Natural killer cell (primary cell): Measurements from ENCODE around the gene BSDC1. TPM values are rescaled to one million over a fixed set of nuclear protein-coding genes. Genes with fewer than 3 reads are reported as not detected.
A peak's percentile ranks its signal among the peaks of the same experiment; 100 is the strongest.

Source experiments
- ATAC-seq, 3 donors: fragments of 150-1000 bp in 2 of 3; fragments of 200-7000 bp in 1 of 3; cut with Tn5 transposase; 1 replicate in 1 of 3; 2 replicates in 2 of 3; pipeline ENCODE4 v1.10.0; 2021; ENCODE audit warnings: mild to moderate bottlenecking in 2 of 3, moderate library complexity in 2 of 3
- DNase-seq, 2 donors: peaks; one replicate each; pipeline versions ENCODE4 v3.0.0 to v3.0.0-alpha.2; 2013 to 2021; ENCODE audit warnings: mixed read lengths in 1 of 2
- H3K27ac ChIP-seq: one replicate; pipeline ENCODE4 v1.5.1; 2013; ENCODE audit warnings: mild to moderate bottlenecking, low read length
- H3K27me3 ChIP-seq: one replicate; pipeline ENCODE4 v1.6.1; 2013; ENCODE audit warnings: low read length; ENCODE audit not compliant: control insufficient read depth, insufficient read depth
- H3K36me3 ChIP-seq: one replicate; pipeline ENCODE4 v1.6.1; 2013; ENCODE audit warnings: low read length; ENCODE audit not compliant: control insufficient read depth, insufficient read depth
- H3K4me1 ChIP-seq: one replicate; pipeline ENCODE4 v1.6.1; 2013; ENCODE audit warnings: low read length; ENCODE audit not compliant: control insufficient read depth, insufficient read depth
- H3K4me3 ChIP-seq: one replicate; pipeline ENCODE4 v1.5.1; 2013; ENCODE audit warnings: low read length
- H3K9me3 ChIP-seq: one replicate; pipeline ENCODE4 v1.6.1; 2013; ENCODE audit warnings: low read length; ENCODE audit not compliant: control insufficient read depth, insufficient read depth
- H3K27ac Mint-ChIP-seq, 2 donors: one replicate each; pipeline ENCODE4 v1.8.0; 2022; ENCODE audit warnings: mild to moderate bottlenecking in 2 of 2, mixed read lengths in 2 of 2, moderate library complexity in 1 of 2
- H3K27me3 Mint-ChIP-seq, 2 donors: one replicate each; pipeline ENCODE4 v1.8.0; 2022; ENCODE audit warnings: low read depth in 2 of 2, mixed read lengths in 2 of 2
- H3K36me3 Mint-ChIP-seq: one replicate; pipeline ENCODE4 v1.8.0; 2022; ENCODE audit warnings: mixed read lengths
- H3K4me1 Mint-ChIP-seq, 2 donors: one replicate each; pipeline ENCODE4 v1.8.0; 2022; ENCODE audit warnings: mixed read lengths in 2 of 2
- H3K4me3 Mint-ChIP-seq: one replicate; pipeline ENCODE4 v1.8.0; 2022; ENCODE audit warnings: mild to moderate bottlenecking, moderate library complexity, mixed read lengths
- H3K9me3 Mint-ChIP-seq, 2 donors: one replicate each; pipeline ENCODE4 v1.8.0; 2022; ENCODE audit warnings: mixed read lengths in 2 of 2
- CTCF ChIP-seq: fragments of 200-600 bp; IDR thresholded peaks from one replicate; pipeline ENCODE4 v1.8.0; 2022; ENCODE audit warnings: antibody characterized with exemption
- WGBS: methylation state at CpG from one replicate; pipeline ENCODE4 v1.1.7; 2013; ENCODE audit warnings: missing lambda C conversion rate; ENCODE audit not compliant: insufficient coverage; 5-methylcytosine and 5-hydroxymethylcytosine counted together
- intact Hi-C: fragments of 100-400 bp; cut with micrococcal nuclease; formaldehyde crosslinking; loops from one replicate; pipeline ENCODE4 v1.14.2; 2022
- total RNA-seq, 4 donors: library from RNA; stranded (reverse); fragments of 120-200 nt in 1 of 4; gene quantifications; one replicate each; pipeline versions ENCODE4 v1.2.3 to v1.2.4, GENCODE V29; 2013 to 2022

BSDC1 gene
- total RNA-seq, 3 donors from 2014 or later (not counting 1 experiment from before 2014, with no cell fraction given), result 150 to 203 (median 174) TPM

DNA sequence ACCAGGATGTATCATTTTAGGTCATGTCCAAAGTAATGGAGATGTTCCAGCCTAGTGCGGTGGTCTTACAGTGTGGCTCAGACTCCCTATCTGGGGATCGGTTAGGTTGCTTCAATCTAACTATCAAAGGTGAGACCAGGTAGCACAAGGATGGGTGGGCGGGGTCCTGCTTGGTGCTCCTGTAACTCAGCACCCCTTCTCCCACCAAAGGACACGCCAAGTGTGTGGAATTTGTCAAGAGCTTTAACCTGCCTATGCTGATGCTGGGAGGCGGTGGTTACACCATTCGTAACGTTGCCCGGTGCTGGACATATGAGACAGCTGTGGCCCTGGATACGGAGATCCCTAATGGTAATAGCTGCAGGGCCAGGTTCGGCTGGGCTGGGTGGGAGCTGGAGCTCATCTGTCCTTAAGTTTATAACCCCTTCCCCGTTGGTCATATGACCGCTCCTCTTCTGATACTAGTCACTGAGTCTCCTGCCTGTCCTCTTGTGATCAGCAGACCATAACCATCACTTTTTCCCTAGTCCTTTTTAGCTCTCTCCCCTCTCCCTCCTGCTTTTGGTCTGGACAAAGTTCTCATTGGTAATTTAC is 63.6 kb downstream of the BSDC1 start:
- H3K4me1 Mint-ChIP-seq, result peaks cover 18 to 23% of the 10 kb centered on the region in 2 donors
- peaks cover 73% of the 10 kb centered on the region for H3K36me3 ChIP-seq
- H3K27me3 ChIP-seq, result no peaks in the 10 kb centered on the region
- no peak overlapping the region for H3K4me3 Mint-ChIP-seq
- ATAC-seq (no peak), DNase-seq (no peak)
- intact Hi-C loops, result no loop called here
- no peak for TF ChIP-seq CTCF
- no peaks in the 10 kb centered on the region for H3K9me3 Mint-ChIP-seq
- no peaks in the 10 kb centered on the region for H3K9me3 ChIP-seq
- H3K36me3 Mint-ChIP-seq, result peaks cover 11% of the 10 kb centered on the region
- WGBS, result 99% methylated on average over 12 of the region's 12 CpGs
- H3K27me3 Mint-ChIP-seq, result no peaks in the 10 kb centered on the region
- H3K4me3 ChIP-seq, result no peak overlapping the region
- peaks cover 10% of the 10 kb centered on the region for H3K4me1 ChIP-seq
- H3K27ac ChIP-seq, result no peak overlapping the region
- no peak overlapping the region for H3K27ac Mint-ChIP-seq

GRCh38 chr1:32329931-32330466 is 64.2 kb downstream of the BSDC1 start:
- DNase-seq, result no peak
- Histone ChIP-seq H3K9me3 (no peaks in the 10 kb centered on the region), H3K4me3 (no peak overlapping the region), H3K27ac (no peak overlapping the region), H3K36me3 (peaks cover 76% of the 10 kb centered on the region), H3K4me1 (peaks cover 9% of the 10 kb centered on the region), H3K27me3 (no peaks in the 10 kb centered on the region)
- Mint-ChIP-seq H3K36me3 (peaks cover 11% of the 10 kb centered on the region), H3K4me1 (peaks cover 21% of the 10 kb centered on the region in 2 donors), H3K27me3 (no peaks in the 10 kb centered on the region), H3K9me3 (no peaks in the 10 kb centered on the region), H3K4me3 (no peak overlapping the region), H3K27ac (peak overlapping the region in 1 of 2 donors; percentile 51)
- no peak for TF ChIP-seq CTCF
- no peak for ATAC-seq
- intact Hi-C loops, result no loop called here
- WGBS, result 91% methylated on average over 4 of the region's 4 CpGs

GRCh38 chr1:32327204-32327603 is 67.0 kb downstream of the BSDC1 start:
- Histone ChIP-seq H3K27me3 (no peaks in the 10 kb centered on the region), H3K4me3 (no peak overlapping the region), H3K9me3 (no peaks in the 10 kb centered on the region), H3K4me1 (peaks cover 16% of the 10 kb centered on the region), H3K36me3 (peaks cover 68% of the 10 kb centered on the region), H3K27ac (no peak overlapping the region)
- Mint-ChIP-seq H3K4me1 (peaks cover 12 to 19% of the 10 kb centered on the region in 2 donors), H3K36me3 (peaks cover 11% of the 10 kb centered on the region), H3K4me3 (no peak overlapping the region), H3K9me3 (no peaks in the 10 kb centered on the region), H3K27ac (no peak overlapping the region), H3K27me3 (no peaks in the 10 kb centered on the region)
- ATAC-seq (no peak), DNase-seq (no peak)
- TF ChIP-seq CTCF, result no peak
- WGBS, result 99% methylated on average over 11 of the region's 11 CpGs
- intact Hi-C loops, result no loop called here
